GM19351 (cell line): ENCODE results near the gene PCF11.
"Not testable (repeated sequence)": the region's sequence is repeated elsewhere in the genome, so short reads cannot be mapped to it uniquely, and the experiment has no call there.

Experiments
- ATAC-seq: cut with Tn5 transposase; IDR thresholded peaks from one replicate; pipeline ENCODE4 v1.9.1; 2021; ENCODE audit warnings: mild to moderate bottlenecking, moderate library complexity; ENCODE audit not compliant: unreplicated experiment

PCF11 gene, protein sequence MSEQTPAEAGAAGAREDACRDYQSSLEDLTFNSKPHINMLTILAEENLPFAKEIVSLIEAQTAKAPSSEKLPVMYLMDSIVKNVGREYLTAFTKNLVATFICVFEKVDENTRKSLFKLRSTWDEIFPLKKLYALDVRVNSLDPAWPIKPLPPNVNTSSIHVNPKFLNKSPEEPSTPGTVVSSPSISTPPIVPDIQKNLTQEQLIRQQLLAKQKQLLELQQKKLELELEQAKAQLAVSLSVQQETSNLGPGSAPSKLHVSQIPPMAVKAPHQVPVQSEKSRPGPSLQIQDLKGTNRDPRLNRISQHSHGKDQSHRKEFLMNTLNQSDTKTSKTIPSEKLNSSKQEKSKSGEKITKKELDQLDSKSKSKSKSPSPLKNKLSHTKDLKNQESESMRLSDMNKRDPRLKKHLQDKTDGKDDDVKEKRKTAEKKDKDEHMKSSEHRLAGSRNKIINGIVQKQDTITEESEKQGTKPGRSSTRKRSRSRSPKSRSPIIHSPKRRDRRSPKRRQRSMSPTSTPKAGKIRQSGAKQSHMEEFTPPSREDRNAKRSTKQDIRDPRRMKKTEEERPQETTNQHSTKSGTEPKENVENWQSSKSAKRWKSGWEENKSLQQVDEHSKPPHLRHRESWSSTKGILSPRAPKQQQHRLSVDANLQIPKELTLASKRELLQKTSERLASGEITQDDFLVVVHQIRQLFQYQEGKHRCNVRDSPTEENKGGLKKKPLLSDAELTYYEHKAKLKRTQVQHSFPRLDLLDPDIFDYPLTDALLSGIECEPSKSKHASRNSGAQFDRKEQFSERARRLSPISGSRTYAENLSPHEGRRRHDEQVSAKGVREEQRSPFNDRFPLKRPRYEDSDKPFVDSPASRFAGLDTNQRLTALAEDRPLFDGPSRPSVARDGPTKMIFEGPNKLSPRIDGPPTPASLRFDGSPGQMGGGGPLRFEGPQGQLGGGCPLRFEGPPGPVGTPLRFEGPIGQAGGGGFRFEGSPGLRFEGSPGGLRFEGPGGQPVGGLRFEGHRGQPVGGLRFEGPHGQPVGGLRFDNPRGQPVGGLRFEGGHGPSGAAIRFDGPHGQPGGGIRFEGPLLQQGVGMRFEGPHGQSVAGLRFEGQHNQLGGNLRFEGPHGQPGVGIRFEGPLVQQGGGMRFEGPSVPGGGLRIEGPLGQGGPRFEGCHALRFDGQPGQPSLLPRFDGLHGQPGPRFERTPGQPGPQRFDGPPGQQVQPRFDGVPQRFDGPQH (N-terminal part only)

GRCh38 chr11:83156996-83157593 lies at the start of gene PCF11:
TSS of gene PCF11 (plus strand) at chr11:83157131. CDS start at chr11:83157440, 309 bp downstream.
- peak; percentile 2 for ATAC-seq

DNA sequence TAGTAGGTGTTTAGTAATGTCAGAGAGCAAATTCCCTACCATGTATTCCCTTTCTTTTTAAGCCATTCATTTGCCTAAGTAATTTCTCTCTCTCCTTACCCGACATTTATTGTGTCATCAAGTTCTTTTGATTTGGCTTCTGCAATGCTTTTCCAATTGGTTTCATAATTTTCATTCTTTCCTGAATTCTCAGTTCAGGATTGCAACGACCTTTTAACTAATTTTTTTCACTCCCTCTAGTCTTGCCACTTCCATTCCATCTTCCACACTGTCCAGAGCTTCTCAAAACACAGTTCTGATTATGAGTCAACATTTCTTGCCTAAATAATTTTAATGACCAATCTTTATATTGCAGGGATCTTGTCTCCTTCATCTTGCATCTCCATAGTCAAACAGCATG lies 44.0 kb upstream of the PCF11 start:
- ATAC-seq, result no peak

- ATAC-seq, result no peak
Observed at GRCh38 chr11:83115026-83115425, 41.9 kb upstream of the PCF11 start.

GRCh38 chr11:83115551-83115950 lies 41.4 kb upstream of the PCF11 start:
- no peak for ATAC-seq

DNA sequence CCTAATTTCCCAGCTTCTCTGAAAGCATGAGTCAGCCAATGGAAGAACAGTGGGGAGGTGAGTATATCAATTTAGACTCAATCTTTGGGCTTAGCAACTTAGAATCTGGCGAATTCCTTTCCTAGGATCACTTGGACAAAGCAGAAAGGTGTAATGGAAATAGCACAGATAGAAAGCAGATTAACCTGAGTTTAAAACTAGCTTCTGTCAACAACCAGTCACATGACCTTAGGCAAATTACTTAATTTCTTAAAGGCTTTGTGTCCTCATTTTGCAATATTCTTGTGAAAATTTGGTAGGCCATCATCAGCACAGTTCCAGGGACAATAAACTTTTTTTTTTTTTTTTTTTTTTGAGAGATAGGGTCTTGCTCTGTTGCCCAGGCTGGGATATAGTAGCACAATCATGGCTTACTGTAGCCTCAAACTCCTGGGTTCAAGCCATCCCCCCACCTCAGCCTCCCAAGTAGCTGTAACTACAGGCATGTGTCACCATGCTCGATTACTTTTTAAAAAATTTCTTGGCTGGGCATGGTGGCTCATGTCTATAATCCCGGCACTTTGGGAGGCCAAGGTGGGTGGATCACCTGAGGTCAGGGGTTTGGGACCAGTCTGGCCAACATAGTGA lies 40.8 kb upstream of the PCF11 start:
- ATAC-seq, result no peak

DNA sequence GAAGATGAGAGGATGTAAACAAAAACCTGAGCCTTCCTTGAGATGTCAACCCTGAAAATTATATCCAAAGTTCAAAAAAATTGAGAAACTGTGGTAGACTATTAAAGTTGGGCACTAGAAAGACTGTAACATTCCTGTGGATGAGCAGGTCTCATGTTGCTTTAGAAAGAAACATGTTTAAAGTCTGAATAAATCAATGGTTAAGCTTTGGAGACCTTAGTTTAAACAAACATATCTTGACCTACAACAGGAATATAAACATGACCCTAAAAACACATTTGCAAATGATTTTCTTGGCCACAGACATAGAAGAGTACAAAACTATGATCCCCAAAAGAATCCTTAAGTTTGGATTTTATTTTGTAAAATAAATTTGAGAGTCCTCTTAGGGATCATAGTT lies 38.1 kb upstream of the PCF11 start:
- no peak for ATAC-seq

DNA sequence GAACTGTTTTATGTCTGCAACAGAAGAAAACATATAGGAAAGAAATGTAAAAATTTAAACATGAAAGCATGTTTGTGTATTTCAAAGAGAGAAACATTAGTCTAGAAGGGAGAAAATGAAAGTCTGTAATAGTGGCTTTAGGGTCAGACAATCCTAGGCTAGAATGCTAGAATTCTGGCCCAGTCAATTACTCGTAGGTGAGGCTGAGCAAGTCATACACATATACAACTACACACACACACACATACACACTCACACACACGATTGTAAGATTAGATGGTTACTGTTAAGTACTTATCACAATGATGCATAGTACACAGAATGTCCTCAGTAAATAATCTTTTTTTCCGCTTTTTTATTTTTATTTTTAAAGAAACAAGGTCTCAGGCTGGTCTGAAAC lies 37.7 kb upstream of the PCF11 start:
- ATAC-seq, result no peak

DNA sequence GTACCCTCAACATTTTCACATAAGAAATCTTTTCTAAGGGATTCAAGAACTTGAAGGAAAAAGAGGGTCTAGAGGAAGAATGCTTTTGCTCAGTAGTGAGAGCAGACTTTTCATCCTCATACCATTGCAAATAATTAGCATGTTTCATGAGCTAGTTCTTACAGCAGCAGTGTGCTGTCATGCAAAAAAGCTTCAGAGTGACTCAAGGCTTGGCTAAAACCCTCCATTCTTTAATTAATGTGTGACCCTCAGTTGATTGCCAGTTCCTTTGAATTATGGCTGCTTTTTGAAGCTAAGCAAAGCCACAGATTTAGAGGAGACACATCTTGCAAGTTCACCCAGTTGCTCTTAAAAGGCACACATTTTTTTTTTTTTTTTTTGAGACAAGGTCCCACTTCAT lies 36.6 kb upstream of the PCF11 start:
- ATAC-seq, result no peak

GRCh38 chr11:83122050-83122449 lies 34.9 kb upstream of the PCF11 start:
- no peak for ATAC-seq

DNA sequence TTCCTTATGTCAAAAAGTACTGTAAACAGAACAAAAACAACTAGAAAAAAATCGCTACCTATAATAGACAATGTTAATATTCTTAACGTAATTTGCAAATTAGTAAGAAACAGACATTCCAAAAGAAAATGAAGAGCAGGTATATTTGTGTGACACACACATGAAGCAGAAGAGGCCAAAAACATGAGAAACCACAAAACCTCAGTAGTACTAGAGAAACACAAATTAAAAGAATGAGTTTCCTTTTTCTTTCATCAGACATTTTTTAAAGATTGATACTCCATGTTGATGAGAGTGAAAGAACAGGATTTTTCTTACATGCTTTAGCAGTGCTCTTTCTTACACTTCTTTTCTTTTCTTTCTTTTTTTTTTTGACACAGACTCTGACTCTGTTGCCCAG lies 34.2 kb upstream of the PCF11 start:
- no peak for ATAC-seq

GRCh38 chr11:83124636-83125424 lies 32.1 kb upstream of the PCF11 start:
- no peak for ATAC-seq

DNA sequence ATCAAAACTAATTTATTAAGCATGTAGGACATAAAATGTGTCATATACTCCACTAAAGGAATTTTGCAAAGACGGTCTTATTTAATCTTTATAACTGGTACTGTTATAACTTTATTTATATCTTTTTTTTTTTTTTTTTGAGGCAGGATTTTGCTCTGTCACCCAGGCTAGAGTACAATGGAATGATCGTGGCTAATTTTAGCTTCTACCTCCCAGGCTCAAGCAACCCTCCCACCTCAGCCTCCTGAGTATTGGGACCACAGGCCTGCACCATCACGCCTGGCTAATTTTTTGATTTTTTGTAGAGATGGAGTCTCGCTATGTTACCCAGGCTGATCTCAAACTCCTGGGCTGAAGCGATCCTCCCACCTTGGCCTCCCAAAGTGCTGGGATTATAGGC lies 31.4 kb upstream of the PCF11 start:
- no peak for ATAC-seq

DNA sequence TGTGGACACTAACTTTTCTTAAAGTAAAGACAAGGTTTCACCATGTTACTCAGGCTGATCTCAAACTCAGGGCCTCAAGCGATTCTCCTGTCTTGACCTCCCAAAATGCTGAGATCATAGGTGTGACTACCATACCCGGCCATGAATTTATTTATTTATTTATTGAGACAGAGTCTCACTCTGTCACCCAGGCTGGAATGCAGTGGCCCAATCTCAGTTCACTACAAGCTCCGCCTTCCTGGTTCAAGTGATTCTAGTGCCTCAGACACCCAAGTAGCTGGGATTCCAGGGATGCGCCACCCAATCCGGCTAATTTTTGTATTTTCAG lies 29.7 kb upstream of the PCF11 start:
- ATAC-seq, result no peak

DNA sequence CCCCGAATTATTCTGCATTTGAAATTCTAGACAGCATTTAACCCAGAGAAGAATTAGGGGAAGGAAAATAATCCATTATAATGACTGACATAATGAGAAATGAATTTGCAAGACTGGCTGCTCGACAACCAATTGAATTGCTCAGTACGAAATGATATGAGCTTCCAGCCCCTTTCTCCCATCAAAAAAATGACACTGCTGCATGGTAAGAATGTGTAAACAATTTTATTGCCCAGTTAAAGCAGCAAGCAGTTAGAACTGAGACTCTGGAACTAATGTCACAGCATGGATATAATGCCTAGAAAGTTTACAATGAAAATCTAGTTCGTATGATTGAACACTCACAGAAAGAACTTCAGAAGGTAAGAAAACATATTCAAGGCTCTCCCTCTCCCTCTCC lies 24.7 kb upstream of the PCF11 start:
- no peak for ATAC-seq

GRCh38 chr11:83133266-83133665 lies 23.7 kb upstream of the PCF11 start:
- ATAC-seq, result not testable (repeated sequence)

GRCh38 chr11:83139310-83139709 lies 17.6 kb upstream of the PCF11 start:
- ATAC-seq, result no peak

DNA sequence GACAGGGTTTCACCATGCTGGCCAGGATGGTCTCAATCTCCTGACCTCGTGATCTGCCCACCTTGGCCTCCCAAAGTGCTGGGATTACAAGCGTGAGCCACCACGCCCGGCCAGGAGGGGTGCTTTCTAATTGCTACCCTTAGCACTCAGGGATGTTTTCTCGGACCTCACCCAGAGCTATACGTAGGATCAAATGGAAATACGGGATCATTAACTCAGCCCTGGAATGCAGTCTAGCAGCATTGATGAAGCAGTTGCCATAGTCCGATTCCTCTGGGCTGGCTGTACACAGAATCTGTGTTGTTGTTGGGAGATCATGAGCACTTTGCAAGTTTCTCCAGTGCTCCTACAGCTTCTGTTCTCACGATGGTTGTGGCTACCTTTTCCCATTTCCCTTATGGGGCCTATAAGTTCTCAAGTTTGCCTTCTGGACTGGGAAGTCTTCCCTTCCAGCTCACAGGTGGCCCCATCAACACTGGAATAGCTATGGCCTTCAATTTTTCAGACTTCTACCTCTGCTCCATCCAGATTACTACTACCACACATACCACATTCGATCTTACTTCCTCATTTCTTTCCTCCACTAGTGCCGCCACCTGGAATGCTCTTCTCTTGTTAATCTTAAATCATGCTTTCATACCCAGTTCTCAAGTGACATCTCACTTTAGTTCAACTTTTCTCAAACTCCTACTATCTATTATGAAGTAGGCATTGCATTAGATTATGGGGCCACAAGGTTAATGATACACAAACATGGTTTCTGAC lies 16.1 kb upstream of the PCF11 start:
- ATAC-seq, result peak; percentile 95

GRCh38 chr11:83147895-83148294 lies 9.0 kb upstream of the PCF11 start:
- ATAC-seq, result no peak

DNA sequence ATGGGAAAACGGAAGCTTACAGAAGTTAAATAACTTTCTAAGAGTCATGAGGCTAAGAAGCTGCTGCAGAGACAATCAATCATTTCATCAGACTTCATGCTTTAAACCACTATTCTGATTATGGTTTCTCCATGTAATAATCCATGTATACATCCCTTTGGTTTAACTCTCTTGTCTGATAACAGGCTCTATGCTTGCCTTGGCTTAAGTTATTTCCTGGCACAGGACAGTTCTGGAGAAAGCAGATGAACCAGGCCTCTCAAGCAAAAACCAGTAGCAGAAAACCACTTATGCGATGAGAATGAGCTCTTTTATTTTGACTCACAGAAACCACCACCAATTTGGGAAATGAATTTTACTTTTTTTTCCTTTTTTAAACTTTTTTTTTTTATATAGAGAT lies 6.5 kb upstream of the PCF11 start:
- ATAC-seq, result no peak
